ENCODE data around the gene ERFL.

DNA sequence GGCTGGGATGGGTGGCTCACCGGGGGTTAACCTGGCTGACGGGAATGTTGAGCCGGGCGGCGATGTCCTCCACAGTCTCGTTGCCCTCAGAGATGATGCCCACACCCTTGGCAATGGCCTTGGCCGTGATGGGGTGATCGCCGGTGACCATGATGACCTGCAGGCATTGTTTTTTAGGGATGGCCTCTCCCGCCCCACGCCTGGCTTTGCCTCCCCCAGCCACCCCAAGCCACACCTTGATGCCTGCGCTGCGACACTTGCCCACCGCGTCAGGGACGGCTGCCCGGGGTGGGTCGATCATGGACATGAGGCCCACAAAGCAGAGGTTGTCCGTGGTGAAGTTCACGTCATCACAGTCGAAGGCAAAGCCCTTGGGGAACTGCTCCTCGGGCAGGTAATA is 49.7 kb upstream of the ERFL start:
- TF ChIP-seq, protein P1, sequence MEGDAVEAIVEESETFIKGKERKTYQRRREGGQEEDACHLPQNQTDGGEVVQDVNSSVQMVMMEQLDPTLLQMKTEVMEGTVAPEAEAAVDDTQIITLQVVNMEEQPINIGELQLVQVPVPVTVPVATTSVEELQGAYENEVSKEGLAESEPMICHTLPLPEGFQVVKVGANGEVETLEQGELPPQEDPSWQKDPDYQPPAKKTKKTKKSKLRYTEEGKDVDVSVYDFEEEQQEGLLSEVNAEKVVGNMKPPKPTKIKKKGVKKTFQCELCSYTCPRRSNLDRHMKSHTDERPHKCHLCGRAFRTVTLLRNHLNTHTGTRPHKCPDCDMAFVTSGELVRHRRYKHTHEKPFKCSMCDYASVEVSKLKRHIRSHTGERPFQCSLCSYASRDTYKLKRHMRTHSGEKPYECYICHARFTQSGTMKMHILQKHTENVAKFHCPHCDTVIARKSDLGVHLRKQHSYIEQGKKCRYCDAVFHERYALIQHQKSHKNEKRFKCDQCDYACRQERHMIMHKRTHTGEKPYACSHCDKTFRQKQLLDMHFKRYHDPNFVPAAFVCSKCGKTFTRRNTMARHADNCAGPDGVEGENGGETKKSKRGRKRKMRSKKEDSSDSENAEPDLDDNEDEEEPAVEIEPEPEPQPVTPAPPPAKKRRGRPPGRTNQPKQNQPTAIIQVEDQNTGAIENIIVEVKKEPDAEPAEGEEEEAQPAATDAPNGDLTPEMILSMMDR (conservative IDR thresholded peaks at IDR 0.05; ENCODE audit: low read length), result no peak
- TF ChIP-seq EZH2phosphoT487 (IDR thresholded peaks at IDR 0.05; ENCODE audit: borderline replicate concordance, low read depth, low read length), result no peak

All from OCI-LY7 (cell line).